HepG2 (cell line): ENCODE results near the gene EGLN1. TPM values are rescaled to one million over a fixed set of nuclear protein-coding genes. Genes with fewer than 3 reads are reported as not detected.

Source experiments
- ATAC-seq: fragments of 200-7000 bp; cut with Tn5 transposase; 3 replicates; pipeline ENCODE4 v1.9.1; 2020; ENCODE audit warnings: mild to moderate bottlenecking, moderate library complexity
- BruUV-seq: library from RNA; stranded (reverse); fragments of 400-500 nt; replicated peaks from 2 replicates; lab custom pipeline; 2021; lab: Mats Ljungman, UMichigan
- CTCF ChIA-PET: fragments of 300-600 bp; formaldehyde crosslinking; extraction: SDS; loops from one replicate; lab custom pipeline; 2021; ENCODE audit warnings: low total read pairs, inconsistent platforms, low intra/inter-chr PET ratio; lab: Yijun Ruan, JAX
- POLR2A ChIA-PET: fragments of 350-600 bp; sonication (Branson Sonifier 250); formaldehyde crosslinking; loops from one replicate; lab custom pipeline; 2020; ENCODE audit warnings: antibody characterized with exemption, inconsistent platforms; lab: Yijun Ruan, JAX
- DNase-seq: peaks from one replicate; pipeline ENCODE4 v3.0.0-alpha.2; 2015; ENCODE audit warnings: low spot score
- FAIRE-seq: peaks from 3 replicates; lab custom pipeline; 2011; peaks lifted over from hg19 to GRCh38; lab: Jason Lieb, UNC
- H2AFZ ChIP-seq: one replicate; pipeline ENCODE4 v1.6.1; 2011; ENCODE audit warnings: low read length, inconsistent platforms
- H3K27ac ChIP-seq: fragments of 300-600 bp; 3 replicates; pipeline ENCODE4 v1.8.0; 2011; ENCODE audit warnings: mixed run types, mild to moderate bottlenecking, mixed read lengths, low read length, inconsistent platforms; ENCODE audit not compliant: insufficient read depth; ENCODE audit errors: extremely low read length
- H3K27me3 ChIP-seq, 2 experiments: fragments of 200-600 bp in 1 of 2; 2 replicates in 1 of 2; 3 replicates in 1 of 2; pipeline versions ENCODE4 v1.6.0 to v1.8.0; 2011; ENCODE audit warnings: low read length in 2 of 2, mild to moderate bottlenecking in 2 of 2, moderate library complexity in 2 of 2, inconsistent platforms in 1 of 2; ENCODE audit not compliant: insufficient read depth in 2 of 2, control insufficient read depth in 1 of 2
- H3K36me3 ChIP-seq, 2 experiments: fragments of 200-600 bp in 1 of 2; replicated peaks in 1 of 2; 2 replicates in 1 of 2; 3 replicates in 1 of 2; pipeline versions ENCODE4 v1.5.1 to v1.8.0; 2011; ENCODE audit warnings: low read length in 2 of 2, inconsistent platforms in 1 of 2; ENCODE audit not compliant: insufficient read depth in 2 of 2, control insufficient read depth in 1 of 2
- H3K4me1 ChIP-seq: 2 replicates; pipeline ENCODE4 v1.5.1; 2012; ENCODE audit warnings: low read length, inconsistent platforms; ENCODE audit not compliant: insufficient read depth
- H3K4me2 ChIP-seq: 2 replicates; pipeline ENCODE4 v1.6.0; 2011; ENCODE audit warnings: low read depth, low read length, inconsistent platforms
- H3K4me3 ChIP-seq, 3 experiments: fragments of 200-600 bp in 1 of 3; sonication (generic), shearing (Covaris generic) in 1 of 3; replicated peaks in 1 of 3; 2 replicates each; pipeline ENCODE4 v1.5.1; 2011 to 2016; ENCODE audit warnings: low read length in 3 of 3, inconsistent platforms in 2 of 3, low read depth in 2 of 3, mild to moderate bottlenecking in 2 of 3, control low read depth in 1 of 3, mixed read lengths in 1 of 3; ENCODE audit not compliant: insufficient read depth in 1 of 3
- H3K79me2 ChIP-seq: one replicate; pipeline ENCODE4 v1.6.1; 2011; ENCODE audit warnings: low read length, inconsistent platforms; ENCODE audit not compliant: insufficient read depth
- H3K9ac ChIP-seq: 2 replicates; pipeline ENCODE4 v1.6.0; 2011; ENCODE audit warnings: mild to moderate bottlenecking, low read depth, low read length, inconsistent platforms; ENCODE audit not compliant: insufficient read depth
- H3K9me3 ChIP-seq: 2 replicates; pipeline ENCODE4 v1.5.1; 2012; ENCODE audit warnings: mild to moderate bottlenecking, low read length
- H4K20me1 ChIP-seq: 2 replicates; pipeline ENCODE4 v1.6.0; 2011; ENCODE audit warnings: inconsistent platforms, mild to moderate bottlenecking, low read length, moderate library complexity; ENCODE audit not compliant: insufficient read depth
- DRAP1 ChIP-seq: IDR thresholded peaks from 2 replicates; pipeline ENCODE4 v1.6.1; 2016; ENCODE audit warnings: missing genetic modification reagents, missing compliant biosample characterization
- EED ChIP-seq: sonication (generic); formaldehyde crosslinking; IDR thresholded peaks from 2 replicates; pipeline ENCODE4 v1.5.0; 2020; ENCODE audit warnings: mild to moderate bottlenecking, missing genetic modification reagents
- FOXO1 ChIP-seq: sonication (generic); formaldehyde crosslinking; IDR thresholded peaks from 2 replicates; pipeline ENCODE4 v1.4.0; 2020; ENCODE audit warnings: missing genetic modification reagents
- HDAC2 ChIP-seq: sonication (generic); formaldehyde crosslinking; IDR thresholded peaks from 2 replicates; pipeline ENCODE4 v1.4.0; 2020; ENCODE audit warnings: missing genetic modification reagents
- MAFK ChIP-seq, 2 experiments: IDR thresholded peaks in 1 of 2; conservative IDR thresholded peaks in 1 of 2; 2 replicates each; pipeline ENCODE4 v1.6.1; 2011; ENCODE audit warnings: improper control_type of control experiment in 2 of 2, low read length in 2 of 2
- MIER2 ChIP-seq: IDR thresholded peaks from 2 replicates; pipeline ENCODE4 v1.6.1; 2016; ENCODE audit warnings: missing biosample characterization, missing genetic modification reagents
- MIER3 ChIP-seq: IDR thresholded peaks from 2 replicates; pipeline ENCODE4 v1.6.1; 2016; ENCODE audit warnings: missing compliant biosample characterization, borderline replicate concordance
- MIXL1 ChIP-seq: IDR thresholded peaks from 2 replicates; pipeline ENCODE4 v1.6.1; 2016
- NR3C1 ChIP-seq: sonication (generic); formaldehyde crosslinking; IDR thresholded peaks from 2 replicates; pipeline ENCODE4 v1.4.0; 2020; ENCODE audit warnings: missing genetic modification reagents
- PPARG ChIP-seq: conservative IDR thresholded peaks from 2 replicates; pipeline ENCODE4 v1.6.1; 2016; ENCODE audit warnings: missing biosample characterization, missing genetic modification reagents
- SRSF4 ChIP-seq: fragments of 200-400 bp; formaldehyde crosslinking; IDR thresholded peaks from one replicate; pipeline ENCODE4 v1.6.1; 2018; ENCODE audit warnings: mild to moderate bottlenecking, low read depth, low read length, moderate library complexity; ENCODE audit not compliant: poor library complexity, severe bottlenecking
- TBL1XR1 ChIP-seq: fragments of 150-350 bp; IDR thresholded peaks from 2 replicates; pipeline ENCODE4 v1.6.1; 2014; ENCODE audit warnings: borderline replicate concordance, low read length; ENCODE audit not compliant: partially characterized antibody
- TFE3 ChIP-seq: IDR thresholded peaks from 2 replicates; pipeline ENCODE4 v1.6.1; 2016
- ZNF18 ChIP-seq: sonication (generic); formaldehyde crosslinking; IDR thresholded peaks from 2 replicates; pipeline ENCODE4 v1.8.0; 2022; ENCODE audit warnings: mild to moderate bottlenecking, missing genetic modification reagents; ENCODE audit not compliant: insufficient replicate concordance
- ZNF33B ChIP-seq: sonication (generic); formaldehyde crosslinking; IDR thresholded peaks from 2 replicates; pipeline ENCODE4 v1.5.1; 2020; ENCODE audit warnings: mild to moderate bottlenecking, missing genetic modification reagents
- ZNF484 ChIP-seq: sonication (generic); formaldehyde crosslinking; IDR thresholded peaks from 2 replicates; pipeline ENCODE4 v1.5.1; 2020; ENCODE audit warnings: mild to moderate bottlenecking, low read depth, missing genetic modification reagents, borderline replicate concordance
- ZNF850 ChIP-seq: sonication (generic); formaldehyde crosslinking; conservative IDR thresholded peaks from 2 replicates; pipeline ENCODE4 v1.9.0; 2021; ENCODE audit warnings: mild to moderate bottlenecking, missing genetic modification reagents
- ZSCAN22 ChIP-seq: sonication (generic); formaldehyde crosslinking; IDR thresholded peaks from 2 replicates; pipeline ENCODE4 v1.4.0; 2020; ENCODE audit warnings: mild to moderate bottlenecking, missing genetic modification reagents
- WGBS: methylation state at CpG from one replicate; pipeline ENCODE4 v1.1.6; 2017; ENCODE audit warnings: low lambda C conversion rate; 5-methylcytosine and 5-hydroxymethylcytosine counted together
- in situ Hi-C: cut with HindIII; loops from 2 replicates; pipeline ENCODE4 v1.10.0; 2017; ENCODE audit warnings: low pct_unique_long_range_greater_than_20kb; ENCODE audit not compliant: extremely low pct_ligation_motif_present
- intact Hi-C: fragments of 100-400 bp; cut with micrococcal nuclease; formaldehyde crosslinking; loops from one replicate; pipeline ENCODE4 v1.10.0; 2022; ENCODE audit not compliant: unreplicated experiment
- polyA plus RNA-seq, 8 experiments: library from polyadenylated mRNA; depleted of rRNA in 3 of 8; stranded (reverse) in 7 of 8; unstranded in 1 of 8; fragments of >200 nt; fragmentation: Illumina TruSeq in 4 of 8; extraction: Trizol in 4 of 8; gene quantifications; 2 replicates each; pipeline versions ENCODE4 v1.2.1 to v1.2.3, GENCODE V29; 2011 to 2016; ENCODE audit warnings: low read depth in 4 of 8, missing spikeins in 1 of 8, mixed read lengths in 1 of 8; ENCODE audit not compliant: insufficient read depth in 1 of 8
- total RNA-seq, 5 experiments: library from RNA; depleted of rRNA; stranded (reverse); fragments of >200 nt; fragmentation: Illumina TruSeq; extraction: Trizol; gene quantifications; 2 replicates each; pipeline ENCODE4 v1.2.3, GENCODE V29; 2016; ENCODE audit warnings: low read depth in 1 of 5

The EGLN1 gene
- total and polyA plus RNA-seq, 2 of the 13 experiments (the other 11 are each of a cell fraction or from before 2014, with no cell fraction given): 34.4 to 44.1 TPM

- CTCF ChIA-PET: no interaction called here
- POLR2A ChIA-PET: interaction anchor here (0.6 kb wide), 1 partner anchor 11 kb away, joined by 4 read pairs; no protein-coding TSS in a partner anchor
- Histone ChIP-seq H3K4me3 (no peak overlapping the region), H3K4me1 (peaks cover 46% of the 10 kb centered on the region), H3K9ac (no peak overlapping the region), H3K79me2 (peaks cover 99% of the 10 kb centered on the region), H3K4me2 (no peak overlapping the region), H3K27ac (no peak overlapping the region), H3K9me3 (no peaks in the 10 kb centered on the region), H4K20me1 (peaks cover 79% of the 10 kb centered on the region), H2AFZ (no peak overlapping the region), H3K36me3 (peaks cover 2 to 26% of the 10 kb centered on the region in 2 experiments; a peak in 4 of 5 replicates), H3K27me3 (no peaks in the 10 kb centered on the region)
- ATAC-seq (no peak), DNase-seq (no peak), FAIRE-seq (no peak)
- no TSS peak for BruUV-seq
- in situ Hi-C loops (no loop called here), intact Hi-C loops (loop anchor here (5.0 kb wide), 1 partner anchor 36 kb away; no protein-coding TSS in a partner anchor)
- WGBS: 93% methylated on average over 2 of the region's 2 CpGs
- TF ChIP-seq SRSF4: no peak
- TF ChIP-seq MIER3 (CRISPR knock-in tag): no peak
- no peak for TF ChIP-seq ZNF850 (CRISPR knock-in tag)
- TF ChIP-seq ZNF18 (CRISPR knock-in tag): no peak
- TF ChIP-seq EED (CRISPR knock-in tag): no peak
- no peak for TF ChIP-seq FOXO1
- no peak for TF ChIP-seq ZNF33B (CRISPR knock-in tag)
- no peak for TF ChIP-seq TBL1XR1
- no peak for TF ChIP-seq TFE3 (CRISPR knock-in tag)
- no peak for TF ChIP-seq PPARG
- no peak for TF ChIP-seq ZSCAN22 (CRISPR knock-in tag)
- TF ChIP-seq DRAP1 (CRISPR knock-in tag): no peak
- no peak for TF ChIP-seq ZNF484 (CRISPR knock-in tag)
- no peak for TF ChIP-seq MIER2 (CRISPR knock-in tag)
- no peak for TF ChIP-seq MAFK (conservative IDR thresholded peaks at IDR 0.05 in 1 of 2, IDR thresholded peaks at IDR 0.05 in 1 of 2; ENCODE audit: low read length in 2 of 2)
- TF ChIP-seq MIXL1 (CRISPR knock-in tag): no peak
- TF ChIP-seq NR3C1: no peak
- TF ChIP-seq HDAC2 (CRISPR knock-in tag): no peak
Observed at GRCh38 chr1:231381729-231382128, 40.4 kb downstream of the EGLN1 start.
